ENCODE measurements around the gene TPM3.

TPM3 gene

DNA sequence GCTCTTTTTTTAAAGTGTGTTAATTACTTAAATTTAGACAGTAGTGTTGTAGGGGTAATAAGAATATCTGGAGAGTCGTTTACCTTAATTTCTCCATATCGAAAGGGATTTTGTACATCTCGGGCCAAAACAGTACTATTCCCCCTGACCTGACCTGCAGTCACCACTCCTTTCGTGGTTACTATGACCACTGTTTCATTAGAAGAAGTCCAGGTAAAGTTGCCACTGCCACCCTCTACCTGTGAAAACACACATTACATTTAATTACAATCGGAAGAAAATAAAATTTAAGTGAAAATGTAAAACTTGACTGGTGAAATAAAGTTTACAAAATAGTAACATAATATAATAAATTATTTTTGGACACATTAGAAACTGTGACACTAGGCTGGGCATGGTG, 74.3 kb downstream of the TPM3 start:
- no peak overlapping the region for H3K4me3 Mint-ChIP-seq
- H3K9me3 Mint-ChIP-seq, result no peaks in the 10 kb centered on the region
- H3K4me1 Mint-ChIP-seq, result no peaks in the 10 kb centered on the region
- H3K27ac Mint-ChIP-seq, result no peak overlapping the region
- no peaks in the 10 kb centered on the region for H3K36me3 Mint-ChIP-seq (ENCODE audit: low read depth)
- H3K27me3 Mint-ChIP-seq (ENCODE audit: low read depth), result no peaks in the 10 kb centered on the region
- TF ChIP-seq, protein P1, sequence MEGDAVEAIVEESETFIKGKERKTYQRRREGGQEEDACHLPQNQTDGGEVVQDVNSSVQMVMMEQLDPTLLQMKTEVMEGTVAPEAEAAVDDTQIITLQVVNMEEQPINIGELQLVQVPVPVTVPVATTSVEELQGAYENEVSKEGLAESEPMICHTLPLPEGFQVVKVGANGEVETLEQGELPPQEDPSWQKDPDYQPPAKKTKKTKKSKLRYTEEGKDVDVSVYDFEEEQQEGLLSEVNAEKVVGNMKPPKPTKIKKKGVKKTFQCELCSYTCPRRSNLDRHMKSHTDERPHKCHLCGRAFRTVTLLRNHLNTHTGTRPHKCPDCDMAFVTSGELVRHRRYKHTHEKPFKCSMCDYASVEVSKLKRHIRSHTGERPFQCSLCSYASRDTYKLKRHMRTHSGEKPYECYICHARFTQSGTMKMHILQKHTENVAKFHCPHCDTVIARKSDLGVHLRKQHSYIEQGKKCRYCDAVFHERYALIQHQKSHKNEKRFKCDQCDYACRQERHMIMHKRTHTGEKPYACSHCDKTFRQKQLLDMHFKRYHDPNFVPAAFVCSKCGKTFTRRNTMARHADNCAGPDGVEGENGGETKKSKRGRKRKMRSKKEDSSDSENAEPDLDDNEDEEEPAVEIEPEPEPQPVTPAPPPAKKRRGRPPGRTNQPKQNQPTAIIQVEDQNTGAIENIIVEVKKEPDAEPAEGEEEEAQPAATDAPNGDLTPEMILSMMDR (IDR thresholded peaks at IDR 0.05; ENCODE audit: unreplicated experiment in 3 of 3), result no peak

DNA sequence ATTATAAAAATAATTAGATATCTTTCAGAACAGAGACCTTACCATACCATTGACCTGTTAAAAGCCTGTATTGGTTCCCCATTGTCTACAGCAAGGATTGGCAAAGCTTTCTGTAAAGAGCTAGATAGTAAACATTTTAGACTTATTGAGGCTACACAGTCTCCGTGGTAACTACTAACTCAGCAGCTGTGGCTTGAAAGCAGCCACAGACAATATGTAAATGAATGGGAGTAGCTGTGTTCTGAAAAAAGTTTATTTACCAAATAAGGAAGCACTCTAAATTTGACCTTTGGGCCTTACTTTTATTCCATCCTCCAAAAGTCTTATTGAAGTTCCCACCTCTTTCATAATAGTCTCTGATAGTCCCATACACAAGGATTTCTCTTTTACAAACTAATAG, 76.7 kb downstream of the TPM3 start:
- Mint-ChIP-seq H3K36me3 (ENCODE audit: low read depth) (no peaks in the 10 kb centered on the region), H3K27ac (no peak overlapping the region), H3K4me3 (no peak overlapping the region), H3K9me3 (no peaks in the 10 kb centered on the region), H3K4me1 (no peaks in the 10 kb centered on the region), H3K27me3 (ENCODE audit: low read depth) (no peaks in the 10 kb centered on the region)
- TF ChIP-seq, protein P1 (IDR thresholded peaks at IDR 0.05; ENCODE audit: unreplicated experiment in 3 of 3), result no peak
